HepG2 (cell line): Measurements from ENCODE around the gene AFAP1. TPM values are rescaled to one million over a fixed set of nuclear protein-coding genes. Genes with fewer than 3 reads are reported as not detected.

Experiments used
- ATAC-seq: fragments of 200-7000 bp; cut with Tn5 transposase; 3 replicates; pipeline ENCODE4 v1.9.1; 2020; ENCODE audit warnings: mild to moderate bottlenecking, moderate library complexity
- BruUV-seq: library from RNA; stranded (reverse); fragments of 400-500 nt; replicated peaks from 2 replicates; lab custom pipeline; 2021; lab: Mats Ljungman, UMichigan
- CTCF ChIA-PET: fragments of 300-600 bp; formaldehyde crosslinking; extraction: SDS; loops from one replicate; lab custom pipeline; 2021; ENCODE audit warnings: low total read pairs, inconsistent platforms, low intra/inter-chr PET ratio; lab: Yijun Ruan, JAX
- POLR2A ChIA-PET: fragments of 350-600 bp; sonication (Branson Sonifier 250); formaldehyde crosslinking; loops from one replicate; lab custom pipeline; 2020; ENCODE audit warnings: antibody characterized with exemption, inconsistent platforms; lab: Yijun Ruan, JAX
- DNase-seq: peaks from one replicate; pipeline ENCODE4 v3.0.0-alpha.2; 2015; ENCODE audit warnings: low spot score
- FAIRE-seq: peaks from 3 replicates; lab custom pipeline; 2011; peaks lifted over from hg19 to GRCh38; lab: Jason Lieb, UNC
- H2AFZ ChIP-seq: one replicate; pipeline ENCODE4 v1.6.1; 2011; ENCODE audit warnings: low read length, inconsistent platforms
- H3K27ac ChIP-seq: fragments of 300-600 bp; 3 replicates; pipeline ENCODE4 v1.8.0; 2011; ENCODE audit warnings: mixed run types, mild to moderate bottlenecking, mixed read lengths, low read length, inconsistent platforms; ENCODE audit not compliant: insufficient read depth; ENCODE audit errors: extremely low read length
- H3K27me3 ChIP-seq, 2 experiments: fragments of 200-600 bp in 1 of 2; 2 replicates in 1 of 2; 3 replicates in 1 of 2; pipeline versions ENCODE4 v1.6.0 to v1.8.0; 2011; ENCODE audit warnings: low read length in 2 of 2, mild to moderate bottlenecking in 2 of 2, moderate library complexity in 2 of 2, inconsistent platforms in 1 of 2; ENCODE audit not compliant: insufficient read depth in 2 of 2, control insufficient read depth in 1 of 2
- H3K36me3 ChIP-seq, 2 experiments: fragments of 200-600 bp in 1 of 2; replicated peaks in 1 of 2; 2 replicates in 1 of 2; 3 replicates in 1 of 2; pipeline versions ENCODE4 v1.5.1 to v1.8.0; 2011; ENCODE audit warnings: low read length in 2 of 2, inconsistent platforms in 1 of 2; ENCODE audit not compliant: insufficient read depth in 2 of 2, control insufficient read depth in 1 of 2
- H3K4me1 ChIP-seq: 2 replicates; pipeline ENCODE4 v1.5.1; 2012; ENCODE audit warnings: low read length, inconsistent platforms; ENCODE audit not compliant: insufficient read depth
- H3K4me2 ChIP-seq: 2 replicates; pipeline ENCODE4 v1.6.0; 2011; ENCODE audit warnings: low read depth, low read length, inconsistent platforms
- H3K4me3 ChIP-seq, 3 experiments: fragments of 200-600 bp in 1 of 3; sonication (generic), shearing (Covaris generic) in 1 of 3; replicated peaks in 1 of 3; 2 replicates each; pipeline ENCODE4 v1.5.1; 2011 to 2016; ENCODE audit warnings: low read length in 3 of 3, inconsistent platforms in 2 of 3, low read depth in 2 of 3, mild to moderate bottlenecking in 2 of 3, control low read depth in 1 of 3, mixed read lengths in 1 of 3; ENCODE audit not compliant: insufficient read depth in 1 of 3
- H3K79me2 ChIP-seq: one replicate; pipeline ENCODE4 v1.6.1; 2011; ENCODE audit warnings: low read length, inconsistent platforms; ENCODE audit not compliant: insufficient read depth
- H3K9ac ChIP-seq: 2 replicates; pipeline ENCODE4 v1.6.0; 2011; ENCODE audit warnings: mild to moderate bottlenecking, low read depth, low read length, inconsistent platforms; ENCODE audit not compliant: insufficient read depth
- H3K9me3 ChIP-seq: 2 replicates; pipeline ENCODE4 v1.5.1; 2012; ENCODE audit warnings: mild to moderate bottlenecking, low read length
- H4K20me1 ChIP-seq: 2 replicates; pipeline ENCODE4 v1.6.0; 2011; ENCODE audit warnings: inconsistent platforms, mild to moderate bottlenecking, low read length, moderate library complexity; ENCODE audit not compliant: insufficient read depth
- FOSL2 ChIP-seq: sonication (generic); formaldehyde crosslinking; IDR thresholded peaks from 2 replicates; pipeline ENCODE4 v1.4.0; 2020; ENCODE audit warnings: missing genetic modification reagents
- NR2F1 ChIP-seq, 2 experiments: fragments of 450-650 bp in 1 of 2; formaldehyde crosslinking in 1 of 2; IDR thresholded peaks; 2 replicates each; pipeline versions ENCODE4 v1.5.0 to v1.6.1; 2016 to 2020; ENCODE audit warnings: mild to moderate bottlenecking in 1 of 2, missing compliant biosample characterization in 1 of 2, missing genetic modification reagents in 1 of 2, moderate library complexity in 1 of 2
- ZNF543 ChIP-seq: sonication (generic); formaldehyde crosslinking; IDR thresholded peaks from 2 replicates; pipeline ENCODE4 v1.4.0; 2020; ENCODE audit warnings: mild to moderate bottlenecking, missing genetic modification reagents
- WGBS: methylation state at CpG from one replicate; pipeline ENCODE4 v1.1.6; 2017; ENCODE audit warnings: low lambda C conversion rate; 5-methylcytosine and 5-hydroxymethylcytosine counted together
- in situ Hi-C: cut with HindIII; loops from 2 replicates; pipeline ENCODE4 v1.10.0; 2017; ENCODE audit warnings: low pct_unique_long_range_greater_than_20kb; ENCODE audit not compliant: extremely low pct_ligation_motif_present
- intact Hi-C: fragments of 100-400 bp; cut with micrococcal nuclease; formaldehyde crosslinking; loops from one replicate; pipeline ENCODE4 v1.10.0; 2022; ENCODE audit not compliant: unreplicated experiment
- polyA plus RNA-seq, 8 experiments: library from polyadenylated mRNA; depleted of rRNA in 3 of 8; stranded (reverse) in 7 of 8; unstranded in 1 of 8; fragments of >200 nt; fragmentation: Illumina TruSeq in 4 of 8; extraction: Trizol in 4 of 8; gene quantifications; 2 replicates each; pipeline versions ENCODE4 v1.2.1 to v1.2.3, GENCODE V29; 2011 to 2016; ENCODE audit warnings: low read depth in 4 of 8, missing spikeins in 1 of 8, mixed read lengths in 1 of 8; ENCODE audit not compliant: insufficient read depth in 1 of 8
- total RNA-seq, 5 experiments: library from RNA; depleted of rRNA; stranded (reverse); fragments of >200 nt; fragmentation: Illumina TruSeq; extraction: Trizol; gene quantifications; 2 replicates each; pipeline ENCODE4 v1.2.3, GENCODE V29; 2016; ENCODE audit warnings: low read depth in 1 of 5
- TF ChIP-seq, protein P1 (sequence below): sonication (generic); formaldehyde crosslinking; IDR thresholded peaks from 2 replicates; pipeline ENCODE4 v1.5.0; 2020; ENCODE audit warnings: mild to moderate bottlenecking, missing genetic modification reagents

Gene AFAP1
- total and polyA plus RNA-seq, 2 of the 13 experiments (the other 11 are each of a cell fraction or from before 2014, with no cell fraction given): 2.5 TPM

GRCh38 chr4:7713757-7714156 is 225.9 kb downstream of the AFAP1 start (continued):
- no peak for TF ChIP-seq ZNF543 (CRISPR knock-in tag)
- TF ChIP-seq NR2F1 (CRISPR knock-in tag; IDR thresholded peaks at IDR 0.05): no peak
- TF ChIP-seq, protein P1, sequence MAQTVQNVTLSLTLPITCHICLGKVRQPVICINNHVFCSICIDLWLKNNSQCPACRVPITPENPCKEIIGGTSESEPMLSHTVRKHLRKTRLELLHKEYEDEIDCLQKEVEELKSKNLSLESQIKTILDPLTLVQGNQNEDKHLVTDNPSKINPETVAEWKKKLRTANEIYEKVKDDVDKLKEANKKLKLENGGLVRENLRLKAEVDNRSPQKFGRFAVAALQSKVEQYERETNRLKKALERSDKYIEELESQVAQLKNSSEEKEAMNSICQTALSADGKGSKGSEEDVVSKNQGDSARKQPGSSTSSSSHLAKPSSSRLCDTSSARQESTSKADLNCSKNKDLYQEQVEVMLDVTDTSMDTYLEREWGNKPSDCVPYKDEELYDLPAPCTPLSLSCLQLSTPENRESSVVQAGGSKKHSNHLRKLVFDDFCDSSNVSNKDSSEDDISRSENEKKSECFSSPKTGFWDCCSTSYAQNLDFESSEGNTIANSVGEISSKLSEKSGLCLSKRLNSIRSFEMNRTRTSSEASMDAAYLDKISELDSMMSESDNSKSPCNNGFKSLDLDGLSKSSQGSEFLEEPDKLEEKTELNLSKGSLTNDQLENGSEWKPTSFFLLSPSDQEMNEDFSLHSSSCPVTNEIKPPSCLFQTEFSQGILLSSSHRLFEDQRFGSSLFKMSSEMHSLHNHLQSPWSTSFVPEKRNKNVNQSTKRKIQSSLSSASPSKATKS (CRISPR knock-in tag): no peak

DNA sequence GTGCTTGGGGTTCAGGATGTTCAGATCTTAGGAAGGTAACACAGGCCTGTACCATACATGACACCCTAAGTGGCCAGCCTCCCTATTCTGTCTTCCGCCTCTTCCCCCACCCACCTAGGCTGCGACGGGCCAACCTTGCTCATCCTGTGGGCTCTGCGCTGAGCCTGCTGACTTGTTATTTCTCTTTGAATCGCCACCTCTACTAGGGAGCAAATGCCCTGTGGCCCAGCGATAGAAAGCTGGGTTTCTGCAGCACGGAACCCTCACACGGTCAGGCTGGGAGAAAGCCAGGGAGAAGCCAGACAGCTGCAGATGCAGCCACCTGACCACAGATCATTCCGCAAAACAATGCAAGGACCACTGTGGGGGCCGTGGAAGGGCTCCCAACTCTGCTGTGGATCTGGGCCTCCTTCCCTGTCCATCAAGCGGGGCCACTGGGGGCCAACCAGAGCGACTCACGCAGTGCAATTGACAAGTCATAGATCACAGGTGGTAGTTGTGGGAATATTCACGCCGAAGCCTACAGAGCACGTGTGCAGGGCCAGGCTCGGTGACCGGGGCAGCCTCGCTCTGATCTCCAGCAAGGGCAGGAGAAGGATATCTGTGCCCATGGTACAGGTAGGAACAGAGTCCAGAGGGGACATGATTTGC is 227.5 kb downstream of the AFAP1 start:
- FAIRE-seq (no peak), DNase-seq (no peak), ATAC-seq (no peak)
- H4K20me1 ChIP-seq: no peaks in the 10 kb centered on the region
- in situ Hi-C loops (no loop called here), intact Hi-C loops (no loop called here)
- no peak overlapping the region for H3K4me2 ChIP-seq
- 77% methylated on average over 17 of the region's 19 CpGs for WGBS
- no peaks in the 10 kb centered on the region for H3K27me3 ChIP-seq
- no peak overlapping the region for H3K27ac ChIP-seq
- no peaks in the 10 kb centered on the region for H3K9me3 ChIP-seq
- POLR2A ChIA-PET: no interaction called here
- no peaks in the 10 kb centered on the region for H3K79me2 ChIP-seq
- CTCF ChIA-PET: no interaction called here
- H3K36me3 ChIP-seq: no peaks in the 10 kb centered on the region
- H3K4me3 ChIP-seq: no peak overlapping the region
- no peak overlapping the region for H3K9ac ChIP-seq
- BruUV-seq: no TSS peak
- TF ChIP-seq FOSL2: no peak
- no peaks in the 10 kb centered on the region for H3K4me1 ChIP-seq
- H2AFZ ChIP-seq: no peak overlapping the region
